PC-3 (cell line): ENCODE data around the gene MSI1.

Experiments used
- EZH2phosphoT487 ChIP-seq: fragments of 300-600 bp; sonication (generic); IDR thresholded peaks from 2 replicates; pipeline ENCODE4 v1.6.1; 2018; ENCODE audit warnings: mild to moderate bottlenecking, antibody characterized with exemption, low read length, borderline replicate concordance
- TF ChIP-seq, protein P1 (sequence below): fragments of 300-600 bp; sonication (generic); conservative IDR thresholded peaks from 2 replicates; pipeline ENCODE4 v1.5.1; 2017; ENCODE audit warnings: antibody characterized with exemption, low read depth, mild to moderate bottlenecking, low read length

- TF ChIP-seq, protein P1, sequence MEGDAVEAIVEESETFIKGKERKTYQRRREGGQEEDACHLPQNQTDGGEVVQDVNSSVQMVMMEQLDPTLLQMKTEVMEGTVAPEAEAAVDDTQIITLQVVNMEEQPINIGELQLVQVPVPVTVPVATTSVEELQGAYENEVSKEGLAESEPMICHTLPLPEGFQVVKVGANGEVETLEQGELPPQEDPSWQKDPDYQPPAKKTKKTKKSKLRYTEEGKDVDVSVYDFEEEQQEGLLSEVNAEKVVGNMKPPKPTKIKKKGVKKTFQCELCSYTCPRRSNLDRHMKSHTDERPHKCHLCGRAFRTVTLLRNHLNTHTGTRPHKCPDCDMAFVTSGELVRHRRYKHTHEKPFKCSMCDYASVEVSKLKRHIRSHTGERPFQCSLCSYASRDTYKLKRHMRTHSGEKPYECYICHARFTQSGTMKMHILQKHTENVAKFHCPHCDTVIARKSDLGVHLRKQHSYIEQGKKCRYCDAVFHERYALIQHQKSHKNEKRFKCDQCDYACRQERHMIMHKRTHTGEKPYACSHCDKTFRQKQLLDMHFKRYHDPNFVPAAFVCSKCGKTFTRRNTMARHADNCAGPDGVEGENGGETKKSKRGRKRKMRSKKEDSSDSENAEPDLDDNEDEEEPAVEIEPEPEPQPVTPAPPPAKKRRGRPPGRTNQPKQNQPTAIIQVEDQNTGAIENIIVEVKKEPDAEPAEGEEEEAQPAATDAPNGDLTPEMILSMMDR, result no peak
- TF ChIP-seq EZH2phosphoT487, result no peak
Measured at GRCh38 chr12:120378036-120378435, 9.1 kb upstream of the MSI1 start.
